ENCODE measurements around the gene SUPT5H. TPM values are rescaled to one million over a fixed set of nuclear protein-coding genes. Genes with fewer than 3 reads are reported as not detected.

The SUPT5H gene
- total RNA-seq, 1 experiment from 2014 or later, result 122 TPM

DNA sequence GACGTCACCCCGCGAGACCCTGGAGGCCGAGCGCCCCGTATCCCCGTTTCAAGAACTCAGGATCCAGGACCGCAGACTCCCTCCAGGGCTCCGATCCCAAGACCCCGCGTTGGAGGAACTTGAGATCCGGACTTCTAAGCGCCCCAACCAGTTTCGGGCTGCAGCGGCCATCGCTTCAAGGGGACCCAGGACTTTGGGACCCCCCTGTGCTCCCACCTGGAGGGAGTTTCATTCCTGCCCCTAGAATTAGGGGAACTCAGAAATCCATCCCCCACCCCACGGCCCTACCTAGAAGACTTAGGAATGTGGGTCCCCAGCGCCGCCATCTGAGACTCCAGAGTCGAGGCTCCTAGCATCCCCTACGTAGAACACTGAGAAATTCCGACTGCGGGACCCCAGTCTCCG, 32.5 kb upstream of the SUPT5H start:
- TF ChIP-seq CTCF (IDR thresholded peaks at IDR 0.05; ENCODE audit: unreplicated experiment), result no peak
- DNase-seq (ENCODE audit: unreplicated experiment), result no peak
- H3K4me1 Mint-ChIP-seq (ENCODE audit: insufficient read depth, unreplicated experiment), result peaks cover 26% of the 10 kb centered on the region

DNA sequence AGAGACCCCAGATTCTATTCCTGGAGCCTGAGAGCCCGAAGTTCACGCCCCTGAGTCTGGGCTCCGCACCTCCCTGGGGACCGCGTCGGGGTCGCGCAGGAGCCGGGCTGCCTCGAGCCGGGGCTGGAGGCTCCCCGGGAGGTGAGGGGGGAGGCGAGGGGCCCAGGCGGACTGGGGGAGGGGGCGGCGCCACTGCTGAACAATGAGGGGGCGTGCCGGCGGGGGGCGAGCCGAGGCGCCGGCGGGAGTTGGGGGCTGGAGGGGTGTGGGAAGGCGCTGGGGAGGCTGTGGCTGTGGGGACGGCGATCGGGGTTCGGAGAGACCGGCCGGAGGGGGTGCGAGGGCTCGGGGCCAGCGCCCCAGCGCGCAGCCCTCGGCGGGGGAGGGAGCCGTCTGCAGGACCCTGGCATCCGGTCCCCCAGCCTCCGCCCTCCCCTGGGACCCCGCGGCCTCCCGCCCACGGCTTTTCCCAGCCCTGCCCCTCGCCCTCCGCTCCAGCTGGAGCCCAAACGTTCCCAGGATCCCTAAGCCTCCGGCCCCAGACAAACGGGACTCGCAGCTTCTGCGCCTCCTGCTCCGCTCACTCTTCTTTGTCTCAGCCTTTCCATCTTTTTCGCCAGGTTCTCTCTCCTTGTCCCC, 32.0 kb upstream of the SUPT5H start:
- ChIA-PET POLR2A (interaction anchor here (0.6 to 2.1 kb wide), 2 partner anchors 15 to 22 kb away, joined by 3 to 11 read pairs; partner anchors contain the start of gene RPS16), CTCF (interaction anchor here (0.5 to 1.5 kb wide), 3 partner anchors 10 to 20 kb away, joined by 3 to 4 read pairs (median 4); no protein-coding TSS in a partner anchor)
- TF ChIP-seq CTCF (IDR thresholded peaks at IDR 0.05; ENCODE audit: unreplicated experiment), result no peak
- no peaks in the 10 kb centered on the region for H3K27me3 Mint-ChIP-seq (ENCODE audit: insufficient read depth, unreplicated experiment)
- intact Hi-C loops (cut with micrococcal nuclease), result loop anchor here (2.0 kb wide), 1 partner anchor 301 kb away; no protein-coding TSS in a partner anchor
- BruUV-seq (replicated peaks), result no TSS peak
- H3K9me3 Mint-ChIP-seq (ENCODE audit: unreplicated experiment), result no peaks in the 10 kb centered on the region
- DNase-seq (ENCODE audit: unreplicated experiment), result no peak
- peaks cover 26% of the 10 kb centered on the region for H3K4me1 Mint-ChIP-seq (ENCODE audit: insufficient read depth, unreplicated experiment)
- peak overlapping the region; percentile 92 for H3K27ac Mint-ChIP-seq (ENCODE audit: low read depth, unreplicated experiment)
- H3K4me3 Mint-ChIP-seq (ENCODE audit: unreplicated experiment), result peak overlapping the region; percentile 94
- peaks cover 41% of the 10 kb centered on the region for H3K36me3 Mint-ChIP-seq (ENCODE audit: insufficient read depth, unreplicated experiment)

More for the DNA sequence above, 32.5 kb upstream of the SUPT5H start:
- Mint-ChIP-seq H3K27me3 (ENCODE audit: insufficient read depth, unreplicated experiment) (no peaks in the 10 kb centered on the region), H3K4me3 (ENCODE audit: unreplicated experiment) (peak overlapping the region; percentile 94), H3K9me3 (ENCODE audit: unreplicated experiment) (no peaks in the 10 kb centered on the region), H3K36me3 (ENCODE audit: insufficient read depth, unreplicated experiment) (peaks cover 46% of the 10 kb centered on the region), H3K27ac (ENCODE audit: low read depth, unreplicated experiment) (peak overlapping the region; percentile 92)
- POLR2A ChIA-PET, result interaction anchor here (1.1 to 2.2 kb wide), 7 partner anchors 8 to 23 kb away, joined by 4 to 110 read pairs (median 20); partner anchors contain the start of gene RPS16
- no TSS peak for BruUV-seq (replicated peaks)
- CTCF ChIA-PET, result interaction anchor here (1.2 to 1.7 kb wide), 2 partner anchors 15 to 19 kb away, joined by 6 read pairs; no protein-coding TSS in a partner anchor
- intact Hi-C loops (cut with micrococcal nuclease), result loop anchor here (1.0 to 2.0 kb wide), 4 partner anchors 11 to 300 kb away; no protein-coding TSS in a partner anchor

- no peaks in the 10 kb centered on the region for H3K9me3 Mint-ChIP-seq (ENCODE audit: unreplicated experiment)
- no peaks in the 10 kb centered on the region for H3K27me3 Mint-ChIP-seq (ENCODE audit: insufficient read depth, unreplicated experiment)
- peak overlapping the region; percentile 94 for H3K4me3 Mint-ChIP-seq (ENCODE audit: unreplicated experiment)
- no TSS peak for BruUV-seq (replicated peaks)
- ChIA-PET POLR2A (interaction anchor here (0.6 to 2.1 kb wide), 3 partner anchors 16 to 71 kb away, joined by 3 to 11 read pairs (median 4); partner anchors contain the start of gene RPS16), CTCF (interaction anchor here (0.5 to 1.5 kb wide), 4 partner anchors 10 to 21 kb away, joined by 3 to 4 read pairs (median 4); no protein-coding TSS in a partner anchor)
- no peak for TF ChIP-seq CTCF (IDR thresholded peaks at IDR 0.05; ENCODE audit: unreplicated experiment)
- peaks cover 34% of the 10 kb centered on the region for H3K36me3 Mint-ChIP-seq (ENCODE audit: insufficient read depth, unreplicated experiment)
- DNase-seq (ENCODE audit: unreplicated experiment), result no peak
- peaks cover 26% of the 10 kb centered on the region for H3K4me1 Mint-ChIP-seq (ENCODE audit: insufficient read depth, unreplicated experiment)
- H3K27ac Mint-ChIP-seq (ENCODE audit: low read depth, unreplicated experiment), result peak overlapping the region; percentile 5
- intact Hi-C loops (cut with micrococcal nuclease), result loop anchor here (2.0 kb wide), 1 partner anchor 301 kb away; no protein-coding TSS in a partner anchor
Measured at GRCh38 chr19:39413911-39414608, 31.3 kb upstream of the SUPT5H start.
